ENCODE results near the gene GEMIN7. TPM values are rescaled to one million over a fixed set of nuclear protein-coding genes. Genes with fewer than 3 reads are reported as not detected.

GEMIN7 gene
- total and polyA plus RNA-seq, 2 of the 4 experiments (the other 2 are of a cell fraction): 27.2 to 53.0 TPM

GRCh38 chr19:45032421-45032820, 46.6 kb upstream of the GEMIN7 start:
- no peak for ATAC-seq (ENCODE audit: low read depth)
- H2BK15ac ChIP-seq (ENCODE audit: low read depth, low read length): no peak overlapping the region
- no peak overlapping the region for H3K4me2 ChIP-seq (ENCODE audit: low read depth, low read length)
- no TSS peak for BruUV-seq (replicated peaks)
- no peak overlapping the region for H3K4me3 ChIP-seq (ENCODE audit: insufficient read depth, low read depth, low read length)
- in situ Hi-C loops (cut with MboI; ENCODE audit: low sequenced_read_pairs): no loop called here
- intact Hi-C loops (cut with micrococcal nuclease): no loop called here
- no peaks in the 10 kb centered on the region for H3K9me1 ChIP-seq (ENCODE audit: insufficient read depth, low read length)
- H3K79me1 ChIP-seq (ENCODE audit: low read depth in 1 of 2, low read length in 2 of 2): no peaks in the 10 kb centered on the region
- H3K18ac ChIP-seq (ENCODE audit: low read depth, low read length): no peak overlapping the region
- no peak overlapping the region for H4K5ac ChIP-seq (ENCODE audit: low read depth, low read length)
- ChIA-PET CTCF (no interaction called here), POLR2A (ENCODE audit: unreplicated experiment) (no interaction called here)
- no peak overlapping the region for H2AK9ac ChIP-seq (replicated peaks; ENCODE audit: low read depth, low read length, poor library complexity)
- no peaks in the 10 kb centered on the region for H3K9me3 ChIP-seq (ENCODE audit: control insufficient read depth, insufficient read depth, low read length)
- no peak overlapping the region for H3K9ac ChIP-seq (ENCODE audit: low read depth, low read length)
- no peak overlapping the region for H4K8ac ChIP-seq (ENCODE audit: low read depth in 2 of 2, low read length in 2 of 2)
- no peak overlapping the region for H3K56ac ChIP-seq (ENCODE audit: extremely low read depth, insufficient read depth, low read length)
- no peak overlapping the region for H3K4ac ChIP-seq (ENCODE audit: low read depth, low read length)
- H2AK5ac ChIP-seq (ENCODE audit: low read depth, low read length): no peak overlapping the region
- no peak overlapping the region for H3K23ac ChIP-seq (ENCODE audit: low read depth, low read length)
- WGBS, 2 experiments (ENCODE audit: extremely low coverage in 2 of 2, insufficient read length in 1 of 2): 87% methylated on average over 12 of the region's 18 CpGs; no CpG with 5 or more reads in 1 of the 2 experiments
- H2AFZ ChIP-seq (replicated peaks; ENCODE audit: low read length, poor library complexity): no peak overlapping the region
- no peak overlapping the region for H3K14ac ChIP-seq (replicated peaks; ENCODE audit: low read depth, low read length)
- no peak overlapping the region for H2BK120ac ChIP-seq (ENCODE audit: low read depth, low read length)
- H2BK5ac ChIP-seq (ENCODE audit: low read depth, low read length, poor library complexity, severe bottlenecking): no peak overlapping the region
- TF ChIP-seq ELK1 (IDR thresholded peaks at IDR 0.05; ENCODE audit: borderline replicate concordance, low read depth, low read length) (no peak), POLR2A (IDR thresholded peaks at IDR 0.05; ENCODE audit: low read depth, low read length) (no peak), CTCF (conservative IDR thresholded peaks at IDR 0.05; ENCODE audit: low read depth, low read length) (no peak), CHD1 (IDR thresholded peaks at IDR 0.05; ENCODE audit: low read depth, low read length) (no peak), USF2 (IDR thresholded peaks at IDR 0.05; ENCODE audit: low read depth, low read length) (no peak), NFE2L2 (IDR thresholded peaks at IDR 0.05; ENCODE audit: low read depth, low read length) (no peak), RCOR1 (IDR thresholded peaks at IDR 0.05; ENCODE audit: insufficient replicate concordance, low read length) (no peak)
- no peaks in the 10 kb centered on the region for H3K27me3 ChIP-seq (ENCODE audit: control insufficient read depth, insufficient read depth, low read length)
- DNase-seq: no peak
- no peaks in the 10 kb centered on the region for H3K4me1 ChIP-seq (ENCODE audit: control insufficient read depth, insufficient read depth, low read length)
- no peak overlapping the region for H4K91ac ChIP-seq (ENCODE audit: insufficient read depth, low read depth, low read length)
- no peak overlapping the region for H3K27ac ChIP-seq (ENCODE audit: insufficient read depth, low read length)
- no peak overlapping the region for H2BK20ac ChIP-seq (ENCODE audit: low read depth, low read length)
- H4K20me1 ChIP-seq (ENCODE audit: insufficient read depth, low read length): no peaks in the 10 kb centered on the region
- dilution Hi-C loops (cut with HindIII; ENCODE audit: low sequenced_read_pairs, unreplicated experiment): no loop called here
- peaks cover 30% of the 10 kb centered on the region for H3K36me3 ChIP-seq (ENCODE audit: control insufficient read depth, insufficient read depth, low read length)
